ENCODE results near the gene ENTPD1.
"Not testable (repeated sequence)": the region's sequence is repeated elsewhere in the genome, so short reads cannot be mapped to it uniquely, and the experiment has no call there.

ENTPD1 gene

DNA sequence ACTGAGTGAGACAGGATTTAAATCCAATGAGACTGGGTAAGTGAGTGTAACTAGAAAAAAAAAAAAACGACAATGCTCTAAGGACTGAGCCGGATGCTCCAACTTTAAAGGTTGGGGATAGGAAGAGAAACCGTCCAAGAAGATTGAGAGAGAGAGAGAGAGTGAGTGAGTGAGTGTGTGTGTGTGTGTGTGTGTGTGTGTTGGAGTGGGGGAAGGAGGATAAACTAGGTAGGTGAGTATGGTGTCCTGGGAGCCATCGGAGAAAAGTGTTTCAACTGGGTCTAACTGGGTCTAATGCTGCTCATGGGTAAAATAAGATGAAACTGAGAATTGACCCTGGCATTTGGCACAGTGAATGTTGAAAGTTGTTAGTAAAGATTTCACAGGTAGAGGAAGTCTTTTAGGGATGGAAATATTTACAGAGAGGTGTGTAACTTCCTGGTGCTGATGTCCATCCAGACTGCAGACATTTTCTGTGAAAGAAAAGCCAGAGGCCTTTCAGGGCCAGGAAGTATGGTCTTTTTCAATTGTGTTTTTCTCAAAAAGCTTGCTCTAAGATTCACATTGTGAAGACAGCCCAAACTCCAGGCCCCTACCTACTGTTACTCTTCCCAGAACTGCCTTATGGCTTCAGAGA is 14.2 kb downstream of the ENTPD1 start:
- Histone ChIP-seq H2AFZ (ENCODE audit: low read depth, low read length) (no peak overlapping the region), H3K9ac (ENCODE audit: low read depth, low read length) (no peak overlapping the region), H3K27me3 (ENCODE audit: insufficient read depth, low read length, poor library complexity) (peaks cover 3% of the 10 kb centered on the region), H3K4me2 (ENCODE audit: insufficient read depth, low read length) (no peak overlapping the region), H3K27ac (ENCODE audit: low read length) (no peak overlapping the region), H3K4me1 (ENCODE audit: insufficient read depth, low read length) (no peaks in the 10 kb centered on the region), H3K4me3 (ENCODE audit: low read depth in 1 of 2, low read length in 2 of 2) (no peak overlapping the region), H3K79me2 (ENCODE audit: insufficient read depth, low read length) (no peaks in the 10 kb centered on the region), H3K36me3 (ENCODE audit: insufficient read depth, low read length) (no peaks in the 10 kb centered on the region), H4K20me1 (ENCODE audit: insufficient read depth, low read length) (no peaks in the 10 kb centered on the region), H3K9me3 (ENCODE audit: insufficient read depth, low read length, severe bottlenecking) (no peaks in the 10 kb centered on the region)
- ATAC-seq (ENCODE audit: insufficient read depth, low read depth): no peak
- DNase-seq: no peak
- TF ChIP-seq EZH2 (IDR thresholded peaks at IDR 0.05; ENCODE audit: borderline replicate concordance, low read depth, low read length, severe bottlenecking): no peak
- TF ChIP-seq, protein P1, sequence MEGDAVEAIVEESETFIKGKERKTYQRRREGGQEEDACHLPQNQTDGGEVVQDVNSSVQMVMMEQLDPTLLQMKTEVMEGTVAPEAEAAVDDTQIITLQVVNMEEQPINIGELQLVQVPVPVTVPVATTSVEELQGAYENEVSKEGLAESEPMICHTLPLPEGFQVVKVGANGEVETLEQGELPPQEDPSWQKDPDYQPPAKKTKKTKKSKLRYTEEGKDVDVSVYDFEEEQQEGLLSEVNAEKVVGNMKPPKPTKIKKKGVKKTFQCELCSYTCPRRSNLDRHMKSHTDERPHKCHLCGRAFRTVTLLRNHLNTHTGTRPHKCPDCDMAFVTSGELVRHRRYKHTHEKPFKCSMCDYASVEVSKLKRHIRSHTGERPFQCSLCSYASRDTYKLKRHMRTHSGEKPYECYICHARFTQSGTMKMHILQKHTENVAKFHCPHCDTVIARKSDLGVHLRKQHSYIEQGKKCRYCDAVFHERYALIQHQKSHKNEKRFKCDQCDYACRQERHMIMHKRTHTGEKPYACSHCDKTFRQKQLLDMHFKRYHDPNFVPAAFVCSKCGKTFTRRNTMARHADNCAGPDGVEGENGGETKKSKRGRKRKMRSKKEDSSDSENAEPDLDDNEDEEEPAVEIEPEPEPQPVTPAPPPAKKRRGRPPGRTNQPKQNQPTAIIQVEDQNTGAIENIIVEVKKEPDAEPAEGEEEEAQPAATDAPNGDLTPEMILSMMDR (IDR thresholded peaks at IDR 0.05; ENCODE audit: borderline replicate concordance, extremely low read depth, low read length, poor library complexity, severe bottlenecking): no peak

DNA sequence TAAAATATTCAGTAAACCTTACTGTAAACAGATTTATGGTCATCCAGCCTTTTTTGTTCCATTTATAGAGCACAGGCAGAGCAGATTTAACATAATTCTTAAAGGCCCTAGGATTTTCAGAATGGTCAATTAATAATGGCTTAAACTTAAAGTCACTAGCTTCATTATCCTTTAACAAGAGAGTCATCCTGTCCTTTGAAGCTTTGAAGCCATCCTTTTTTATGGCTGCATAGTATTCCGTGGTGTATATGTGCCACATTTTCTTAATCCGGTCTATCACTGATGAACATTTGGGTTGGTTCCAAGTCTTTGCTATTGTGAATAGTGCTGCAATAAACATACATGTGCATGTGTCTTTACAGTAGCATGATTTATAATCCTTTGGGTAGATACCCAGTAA is 17.5 kb downstream of the ENTPD1 start:
- ATAC-seq (ENCODE audit: insufficient read depth, low read depth); H3K4me2 ChIP-seq (ENCODE audit: insufficient read depth, low read length); H3K27me3 ChIP-seq (ENCODE audit: insufficient read depth, low read length, poor library complexity); DNase-seq; H2AFZ ChIP-seq (ENCODE audit: low read depth, low read length); H4K20me1 ChIP-seq (ENCODE audit: insufficient read depth, low read length); H3K36me3 ChIP-seq (ENCODE audit: insufficient read depth, low read length); H3K4me3 ChIP-seq (ENCODE audit: low read depth in 1 of 2, low read length in 2 of 2); H3K79me2 ChIP-seq (ENCODE audit: insufficient read depth, low read length); H3K4me1 ChIP-seq (ENCODE audit: insufficient read depth, low read length); H3K9me3 ChIP-seq (ENCODE audit: insufficient read depth, low read length, severe bottlenecking); H3K27ac ChIP-seq (ENCODE audit: low read length); H3K9ac ChIP-seq (ENCODE audit: low read depth, low read length): not testable (repeated sequence)

DNA sequence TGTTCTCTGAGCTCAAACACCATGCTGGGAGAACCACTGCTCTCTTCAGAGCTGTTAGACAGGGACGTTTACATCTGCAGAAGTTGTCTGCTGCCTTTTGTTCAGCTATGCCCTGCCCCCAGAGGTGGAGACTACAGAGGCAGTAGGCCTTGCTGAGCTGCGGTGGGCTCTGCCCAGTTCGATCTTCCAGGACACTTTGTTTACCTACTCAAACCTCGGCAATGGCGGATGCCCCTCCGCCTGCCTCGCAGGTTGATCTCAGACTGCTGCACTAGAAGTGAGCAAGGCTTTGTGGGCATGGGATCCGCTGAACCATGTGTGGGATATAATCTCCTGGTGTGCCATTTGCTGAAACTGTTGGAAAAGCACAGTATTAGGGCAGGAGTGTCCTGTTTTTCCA is 21.7 kb downstream of the ENTPD1 start:
- not testable (repeated sequence) for H3K27me3 ChIP-seq (ENCODE audit: insufficient read depth, low read length, poor library complexity); H3K4me2 ChIP-seq (ENCODE audit: insufficient read depth, low read length); H3K36me3 ChIP-seq (ENCODE audit: insufficient read depth, low read length); DNase-seq; H4K20me1 ChIP-seq (ENCODE audit: insufficient read depth, low read length); H3K27ac ChIP-seq (ENCODE audit: low read length); H3K4me1 ChIP-seq (ENCODE audit: insufficient read depth, low read length); H3K9ac ChIP-seq (ENCODE audit: low read depth, low read length); H3K79me2 ChIP-seq (ENCODE audit: insufficient read depth, low read length); H3K4me3 ChIP-seq (ENCODE audit: low read depth in 1 of 2, low read length in 2 of 2); H2AFZ ChIP-seq (ENCODE audit: low read depth, low read length); ATAC-seq (ENCODE audit: insufficient read depth, low read depth); H3K9me3 ChIP-seq (ENCODE audit: insufficient read depth, low read length, severe bottlenecking)

DNA sequence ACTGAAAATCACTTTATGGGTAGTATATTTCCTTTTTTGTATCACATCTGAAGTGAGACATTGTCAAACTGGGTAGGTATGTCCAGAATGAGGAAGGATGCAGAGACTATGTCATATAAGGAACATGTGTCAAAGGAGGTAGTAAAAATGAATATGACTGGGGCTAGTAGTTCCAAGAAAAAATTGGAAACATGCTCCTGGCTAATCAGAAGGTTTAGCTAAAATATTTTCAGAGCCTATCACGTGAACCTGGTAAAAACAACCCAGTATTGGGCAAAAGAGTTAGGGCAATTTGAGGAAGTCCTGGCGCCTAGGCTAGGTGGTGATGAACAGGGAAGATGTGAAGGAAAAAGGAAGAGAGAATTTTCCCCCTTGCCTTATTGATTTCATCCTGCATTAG is 26.4 kb downstream of the ENTPD1 start:
- no peak for DNase-seq
- Histone ChIP-seq H3K79me2 (ENCODE audit: insufficient read depth, low read length) (no peaks in the 10 kb centered on the region), H2AFZ (ENCODE audit: low read depth, low read length) (no peak overlapping the region), H3K4me1 (ENCODE audit: insufficient read depth, low read length) (no peaks in the 10 kb centered on the region), H3K27me3 (ENCODE audit: insufficient read depth, low read length, poor library complexity) (peaks cover 14% of the 10 kb centered on the region), H3K36me3 (ENCODE audit: insufficient read depth, low read length) (no peaks in the 10 kb centered on the region), H4K20me1 (ENCODE audit: insufficient read depth, low read length) (no peaks in the 10 kb centered on the region), H3K27ac (ENCODE audit: low read length) (no peak overlapping the region), H3K9me3 (ENCODE audit: insufficient read depth, low read length, severe bottlenecking) (no peaks in the 10 kb centered on the region), H3K4me3 (ENCODE audit: low read depth in 1 of 2, low read length in 2 of 2) (no peak overlapping the region), H3K4me2 (ENCODE audit: insufficient read depth, low read length) (no peak overlapping the region), H3K9ac (ENCODE audit: low read depth, low read length) (no peak overlapping the region)
- TF ChIP-seq, protein P1 (IDR thresholded peaks at IDR 0.05; ENCODE audit: borderline replicate concordance, extremely low read depth, low read length, poor library complexity, severe bottlenecking): no peak
- TF ChIP-seq EZH2 (IDR thresholded peaks at IDR 0.05; ENCODE audit: borderline replicate concordance, low read depth, low read length, severe bottlenecking): no peak
- no peak for ATAC-seq (ENCODE audit: insufficient read depth, low read depth)
